ENCODE results near the gene TGFBI.
"Not testable (repeated sequence)": the region's sequence is repeated elsewhere in the genome, so short reads cannot be mapped to it uniquely, and the experiment has no call there.

The TGFBI gene

DNA sequence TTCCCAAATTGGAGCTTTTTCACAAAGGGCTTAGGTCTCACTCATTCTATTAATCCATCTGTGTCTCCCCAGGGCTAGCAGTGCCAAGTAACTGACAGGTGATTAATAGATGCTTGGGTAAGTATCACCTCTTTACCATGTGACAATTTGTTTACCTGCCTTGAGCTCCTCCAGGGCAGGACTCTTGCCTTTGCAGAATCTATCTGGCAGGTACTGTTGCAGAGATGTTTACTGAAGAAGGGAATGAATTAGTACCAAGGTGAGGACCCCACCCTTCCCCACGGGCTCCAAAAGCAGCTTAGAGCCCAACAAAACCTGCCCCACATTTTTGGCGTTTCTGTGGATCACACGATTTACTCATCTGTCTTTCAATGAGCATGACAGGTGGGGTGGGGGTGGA lies 698 bp upstream of the TGFBI start:
- DNase-seq, result no peak

- no peak for DNase-seq
Measured at GRCh38 chr5:136030252-136030651, 1.5 kb downstream of the TGFBI start.

DNA sequence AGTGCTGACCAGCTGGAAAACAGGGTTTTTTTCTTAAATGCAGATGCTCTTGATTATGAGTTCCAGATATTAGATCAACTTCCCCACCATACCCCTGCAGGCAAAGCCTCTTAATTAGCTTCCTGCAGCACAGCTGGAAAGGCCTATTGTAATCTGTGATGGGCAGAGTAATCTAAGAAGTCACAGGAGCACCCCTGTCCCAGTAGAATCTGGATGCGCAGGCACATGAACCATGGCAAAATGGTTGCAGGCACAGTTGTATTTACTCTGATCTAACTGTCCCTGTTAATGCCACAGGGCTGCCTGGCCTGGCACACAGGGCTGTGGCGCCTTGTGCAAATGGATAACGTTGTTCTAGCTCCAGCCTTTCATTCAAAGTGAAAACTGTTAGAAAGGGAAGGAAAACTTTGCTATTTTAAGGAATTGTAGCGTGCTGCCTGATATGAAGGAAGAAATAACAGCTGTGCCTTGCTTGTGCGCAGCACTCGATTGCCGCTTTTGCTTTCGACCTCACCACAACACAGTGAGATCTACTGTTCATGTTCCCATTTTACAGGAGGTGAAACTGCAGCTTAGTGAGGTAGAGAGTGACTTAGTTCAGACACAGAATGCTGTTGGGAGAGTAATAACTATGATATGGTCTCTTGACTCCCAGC lies 2.3 kb downstream of the TGFBI start:
- no peak for DNase-seq

DNA sequence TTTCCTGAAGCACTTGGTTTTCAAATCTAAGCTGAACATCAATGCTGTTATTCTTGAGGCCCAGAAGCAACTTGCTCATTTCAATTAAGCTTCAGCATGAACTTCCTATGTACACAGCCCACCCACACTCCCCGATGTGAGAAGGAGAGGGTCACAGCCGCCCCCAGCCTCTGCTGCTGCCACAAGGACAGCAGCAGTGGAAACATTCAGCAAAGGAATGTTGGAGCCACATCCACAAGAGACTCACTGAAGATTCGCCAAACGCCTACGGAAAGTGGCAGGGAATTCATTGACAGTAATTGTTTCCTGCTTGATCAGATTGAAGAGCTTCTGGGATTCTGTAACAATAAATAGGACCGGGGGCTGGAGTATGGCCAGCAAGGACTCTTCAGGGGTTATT lies 2.9 kb downstream of the TGFBI start:
- no peak for DNase-seq

DNA sequence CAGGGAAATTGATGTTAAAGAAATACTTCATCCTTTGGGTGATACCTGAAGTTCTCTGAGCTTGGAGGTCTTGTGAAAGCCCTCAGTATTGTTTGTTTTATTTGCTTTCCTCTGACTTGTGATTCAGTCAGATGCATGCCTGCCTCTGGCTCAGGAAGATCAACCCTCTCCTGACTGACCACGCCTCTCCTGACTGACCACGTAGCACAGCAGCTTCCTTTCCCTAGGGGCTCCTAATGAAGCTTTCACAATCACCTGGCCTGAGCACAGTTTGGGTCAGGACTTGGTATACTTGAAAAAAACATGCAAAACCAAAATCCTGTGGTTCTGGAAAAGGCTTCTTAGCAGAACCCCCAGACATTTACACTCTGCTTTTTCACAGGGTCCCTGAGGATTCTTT lies 3.8 kb downstream of the TGFBI start:
- DNase-seq, result no peak

DNA sequence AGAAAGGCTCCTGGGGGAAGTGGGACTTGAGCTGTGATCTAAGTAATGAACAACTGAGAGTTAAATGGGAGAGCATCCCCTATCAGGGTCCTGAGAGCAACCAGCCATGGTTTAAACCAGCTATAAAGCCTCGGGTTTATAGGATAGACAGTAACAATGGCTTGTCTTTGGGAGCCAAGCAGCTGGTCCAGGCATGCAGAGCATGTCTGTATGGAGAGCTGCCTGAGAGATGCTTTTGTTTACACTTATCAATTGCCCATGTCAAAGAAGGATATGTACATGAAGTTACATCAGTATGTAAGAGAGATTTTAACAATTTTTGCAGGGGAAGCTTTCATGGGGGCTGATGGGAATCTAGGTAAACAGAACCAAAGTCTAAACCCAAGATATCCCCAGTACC lies 4.4 kb downstream of the TGFBI start:
- no peak for DNase-seq

GRCh38 chr5:136033848-136034247 lies 5.1 kb downstream of the TGFBI start:
- no peak for DNase-seq

DNA sequence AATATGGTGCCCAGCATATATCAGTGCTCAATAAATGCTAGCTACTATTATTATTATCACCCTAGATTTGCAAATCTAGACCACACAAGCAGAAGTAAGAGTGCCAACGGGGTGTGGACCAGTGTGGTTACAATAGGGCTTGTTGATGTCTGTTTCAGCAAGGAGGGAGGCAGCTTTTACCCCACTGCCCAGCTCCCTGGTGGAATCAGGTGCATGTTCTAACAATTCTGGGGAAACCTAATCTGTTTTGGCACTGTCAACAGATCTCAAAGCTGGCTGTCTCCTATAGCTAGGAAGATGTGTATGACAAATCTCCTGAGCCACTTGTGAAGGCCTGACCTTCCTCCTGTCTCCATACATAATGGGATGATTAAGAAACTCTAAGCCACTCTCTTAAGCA lies 5.7 kb downstream of the TGFBI start:
- DNase-seq, result no peak

DNA sequence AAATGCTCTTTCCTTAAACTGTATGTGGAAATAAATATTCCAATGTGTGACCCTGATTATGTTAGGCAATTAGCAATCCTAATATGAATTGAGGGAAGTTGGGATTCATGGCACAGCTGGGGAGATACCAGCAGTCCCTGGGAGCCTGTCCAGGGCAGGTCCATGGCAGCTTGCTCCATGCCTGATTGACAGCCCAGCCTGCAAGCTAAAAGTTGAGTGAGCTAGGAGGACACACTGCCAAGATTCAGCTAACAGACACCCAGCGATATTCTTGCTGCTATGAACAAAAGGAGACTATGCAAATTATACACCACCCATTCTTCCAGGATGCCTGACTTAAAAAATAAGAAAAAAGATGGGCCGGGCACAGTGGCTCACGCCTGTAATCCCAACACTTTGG lies 6.2 kb downstream of the TGFBI start:
- no peak for DNase-seq

- no peak for DNase-seq
Measured at GRCh38 chr5:136035837-136036236, 7.0 kb downstream of the TGFBI start.

DNA sequence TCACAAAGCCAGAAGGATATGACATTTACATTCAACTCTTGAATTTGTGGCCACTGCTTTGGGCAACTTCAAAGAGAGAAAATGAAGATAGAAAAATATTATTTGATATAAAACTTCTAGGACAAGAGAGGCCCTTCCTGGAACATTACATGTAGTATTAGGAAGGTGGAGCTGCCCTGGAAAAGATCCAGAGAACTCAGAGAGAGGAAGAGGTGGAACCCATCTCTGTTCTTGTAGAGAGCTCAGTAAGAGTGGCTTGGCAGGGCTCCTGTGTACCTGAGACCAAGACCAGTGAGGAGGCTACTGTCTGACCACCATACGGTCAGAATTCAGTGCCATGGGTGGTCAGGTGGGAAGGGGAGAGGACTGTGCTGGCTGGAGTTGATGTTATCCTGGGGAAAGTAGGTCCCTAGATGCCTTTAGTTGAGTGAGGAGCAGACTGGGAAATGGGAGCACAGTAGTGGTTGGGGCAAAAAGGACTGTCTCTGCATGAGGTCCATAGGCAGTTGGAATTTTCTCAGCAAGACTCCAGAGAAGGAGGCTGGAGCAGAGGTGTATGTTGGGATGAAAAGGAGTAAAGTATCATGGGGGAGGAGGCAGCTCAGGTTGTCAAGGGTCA lies 7.6 kb downstream of the TGFBI start:
- DNase-seq, result no peak

GRCh38 chr5:136037001-136037705 lies 8.4 kb downstream of the TGFBI start:
- DNase-seq, result peak in 1 of 2 donors; percentile 50

DNA sequence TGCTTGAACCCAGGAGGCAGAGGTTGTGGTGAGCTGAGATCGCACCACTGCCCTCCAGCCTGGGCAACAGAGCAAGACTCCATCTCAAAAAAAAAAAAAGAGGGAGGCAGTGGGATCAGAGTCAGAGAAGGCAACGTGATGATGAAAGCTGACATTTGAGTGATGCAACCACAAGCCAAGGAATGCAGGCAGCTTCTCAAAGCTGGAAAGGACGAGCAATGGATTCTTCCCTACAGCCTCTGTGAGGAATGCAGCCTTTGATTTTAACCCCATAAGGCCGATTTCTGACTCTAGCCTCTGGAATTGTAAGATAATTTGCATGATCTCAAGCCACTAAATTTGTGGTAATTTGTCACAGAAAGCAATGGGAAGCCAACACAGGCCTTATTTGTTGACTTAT lies 9.8 kb downstream of the TGFBI start:
- DNase-seq, result no peak

DNA sequence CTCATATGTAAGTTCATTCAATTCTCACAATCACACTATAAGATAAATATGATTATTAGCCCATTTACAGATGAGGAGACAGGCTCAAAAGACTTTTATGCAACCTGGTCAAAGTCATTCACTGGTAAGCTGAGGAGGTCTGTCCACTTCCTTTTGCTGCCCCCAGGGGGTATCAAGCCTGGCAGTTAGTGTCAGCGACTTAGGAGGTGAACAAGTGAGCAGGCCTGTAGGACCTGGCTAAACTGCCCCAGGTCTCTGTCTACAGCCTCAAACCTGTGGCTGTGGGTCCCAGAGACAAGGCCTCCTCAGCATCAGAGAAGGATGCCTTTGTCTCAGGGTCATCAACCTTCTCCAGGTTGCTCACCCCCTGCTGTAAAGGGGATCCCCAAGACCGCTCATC lies 10.4 kb downstream of the TGFBI start:
- DNase-seq, result no peak

DNA sequence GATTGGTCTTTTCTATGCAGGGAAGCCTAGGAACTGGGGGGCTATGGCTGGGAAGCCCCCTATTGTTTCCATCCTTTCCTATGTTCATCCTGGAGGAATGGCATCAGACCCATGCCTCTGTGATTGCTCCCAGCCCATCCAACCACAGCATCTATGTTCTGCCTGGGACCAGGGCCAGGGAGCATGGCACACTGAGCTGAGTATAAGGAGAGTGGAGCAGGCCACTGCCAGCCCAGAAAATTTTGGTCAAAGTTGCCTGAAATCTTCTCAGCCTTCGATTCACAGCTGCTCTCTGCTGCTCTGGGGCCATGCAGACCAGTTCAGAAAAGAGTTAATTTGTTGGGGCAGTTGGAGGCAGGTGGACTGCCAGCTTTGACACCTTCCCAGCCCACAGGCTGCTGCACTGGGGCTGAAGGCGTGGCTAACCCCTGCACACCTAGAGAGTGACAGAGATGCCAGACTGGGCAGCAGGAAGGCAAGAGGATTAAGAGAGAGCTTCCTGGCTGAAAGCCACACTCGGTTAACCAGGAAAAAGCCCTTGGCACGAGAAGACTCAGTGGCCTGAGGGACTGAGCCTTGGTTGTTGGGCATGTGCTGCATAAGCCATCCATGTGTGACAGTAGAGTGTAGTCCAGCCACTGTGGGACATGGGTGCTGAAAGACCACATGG lies 12.1 kb downstream of the TGFBI start:
- DNase-seq, result no peak

DNA sequence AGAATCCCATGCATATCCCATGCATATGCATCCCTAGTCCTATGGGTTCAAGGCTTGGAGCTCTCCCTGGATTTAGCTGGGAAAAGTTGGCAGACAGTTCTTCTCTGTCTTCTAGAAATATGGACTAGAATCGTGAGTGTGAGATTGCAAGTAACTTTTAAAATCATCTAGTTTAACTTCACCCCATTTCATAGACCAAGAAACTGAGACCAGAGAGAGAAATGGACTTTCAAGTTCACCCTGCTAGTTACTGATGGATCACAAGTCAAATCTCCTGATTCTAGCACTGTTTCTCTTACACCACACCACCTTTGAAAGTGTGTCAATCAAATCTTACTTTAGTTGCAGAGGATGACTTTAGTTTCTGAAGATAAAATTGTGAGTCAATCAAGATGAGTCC lies 13.4 kb downstream of the TGFBI start:
- DNase-seq, result no peak

- no peak for DNase-seq
Measured at GRCh38 chr5:136042665-136043121, 13.9 kb downstream of the TGFBI start.

GRCh38 chr5:136043551-136043950 lies 14.8 kb downstream of the TGFBI start:
- DNase-seq, result no peak

DNA sequence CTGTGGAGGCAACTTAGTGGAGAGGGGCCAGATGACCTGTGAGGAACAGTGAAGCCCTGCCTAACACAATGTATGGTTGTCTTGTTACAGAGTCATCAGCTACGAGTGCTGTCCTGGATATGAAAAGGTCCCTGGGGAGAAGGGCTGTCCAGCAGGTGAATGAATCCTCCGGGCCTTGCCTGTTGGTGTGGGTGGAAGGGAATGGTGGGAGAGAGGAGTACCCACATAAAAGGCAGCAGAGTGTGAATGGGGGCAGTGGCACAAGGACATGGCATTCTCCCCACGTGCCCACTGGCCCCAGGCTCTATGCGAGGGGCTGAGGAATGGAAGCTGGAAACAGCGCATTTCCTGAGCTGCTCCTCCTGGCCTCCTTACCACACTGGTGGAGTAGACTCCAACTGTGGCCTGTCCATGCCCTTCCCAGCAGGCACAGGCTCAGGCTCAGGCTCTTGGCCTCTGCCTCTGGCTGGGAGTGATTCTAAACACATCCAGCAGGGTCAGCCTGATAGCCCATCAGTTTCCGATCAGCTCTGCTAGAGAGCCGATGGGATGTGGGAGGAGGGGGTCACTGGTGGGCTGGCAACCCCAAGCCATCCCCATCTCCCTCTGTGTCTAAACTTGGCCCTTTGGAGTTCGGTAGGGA lies 15.3 kb downstream of the TGFBI start:
- no peak for DNase-seq

- DNase-seq, result not testable (repeated sequence)
Measured at GRCh38 chr5:136045026-136045425, 16.2 kb downstream of the TGFBI start.

DNA sequence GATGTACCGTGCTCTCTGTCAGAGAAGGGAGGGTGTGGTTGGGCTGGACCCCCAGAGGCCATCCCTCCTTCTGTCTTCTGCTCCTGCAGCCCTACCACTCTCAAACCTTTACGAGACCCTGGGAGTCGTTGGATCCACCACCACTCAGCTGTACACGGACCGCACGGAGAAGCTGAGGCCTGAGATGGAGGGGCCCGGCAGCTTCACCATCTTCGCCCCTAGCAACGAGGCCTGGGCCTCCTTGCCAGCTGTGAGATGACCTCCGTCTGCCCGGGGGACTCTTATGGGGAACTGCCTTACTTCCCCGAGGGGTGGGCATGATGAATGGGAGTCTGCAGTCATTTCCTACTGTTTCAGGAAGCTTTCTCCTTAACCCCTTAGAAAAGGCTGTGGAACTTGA lies 17.5 kb downstream of the TGFBI start:
- DNase-seq, result no peak

GRCh38 chr5:136047858-136048257 lies 19.1 kb downstream of the TGFBI start:
- DNase-seq, result no peak

GRCh38 chr5:136048966-136049365 lies 20.2 kb downstream of the TGFBI start:
- no peak for DNase-seq
